ENCODE data around the gene NLK. TPM values are rescaled to one million over a fixed set of nuclear protein-coding genes. Genes with fewer than 3 reads are reported as not detected.
"Not testable (repeated sequence)": the region's sequence is repeated elsewhere in the genome, so short reads cannot be mapped to it uniquely, and the experiment has no call there.

Gene NLK
- total and polyA plus RNA-seq, 2 of the 4 experiments (the other 2 are of a cell fraction) = 15.3 to 23.3 TPM

GRCh38 chr17:28154214-28154613 lies 111.7 kb downstream of the NLK start:
- Histone ChIP-seq H3K9me1 (ENCODE audit: insufficient read depth, low read length) (0 out of 2 replicates have a peak, but pooled peaks cover 2% of the 10 kb centered on the region), H2BK120ac (ENCODE audit: low read depth, low read length) (no peak overlapping the region), H4K20me1 (ENCODE audit: insufficient read depth, low read length) (no peaks in the 10 kb centered on the region), H3K9me3 (ENCODE audit: control insufficient read depth, insufficient read depth, low read length) (no peaks in the 10 kb centered on the region), H3K36me3 (ENCODE audit: control insufficient read depth, insufficient read depth, low read length) (no peaks in the 10 kb centered on the region), H3K4me1 (ENCODE audit: control insufficient read depth, insufficient read depth, low read length) (peaks cover 2% of the 10 kb centered on the region; the same call in 1 of the 2 replicates), H2AK9ac (replicated peaks; ENCODE audit: low read depth, low read length, poor library complexity) (no peak overlapping the region), H4K8ac (ENCODE audit: low read depth in 2 of 2, low read length in 2 of 2) (no peak overlapping the region), H4K5ac (ENCODE audit: low read depth, low read length) (no peak overlapping the region; the same call in 1 of the 2 replicates), H3K27ac (ENCODE audit: insufficient read depth, low read length) (no peak overlapping the region), H3K4ac (ENCODE audit: low read depth, low read length) (no peak overlapping the region), H3K79me1 (ENCODE audit: low read depth in 1 of 2, low read length in 2 of 2) (0 out of 4 replicates have a peak, but pooled peaks cover 0 to under 1% of the 10 kb centered on the region in 2 experiments), H2AK5ac (ENCODE audit: low read depth, low read length) (no peak overlapping the region), H4K91ac (ENCODE audit: insufficient read depth, low read depth, low read length) (no peak overlapping the region), H2AFZ (replicated peaks; ENCODE audit: low read length, poor library complexity) (no peak overlapping the region), H3K4me3 (ENCODE audit: insufficient read depth, low read depth, low read length) (no peak overlapping the region), H2BK20ac (ENCODE audit: low read depth, low read length) (no peak overlapping the region), H3K23ac (ENCODE audit: low read depth, low read length) (no peak overlapping the region), H3K18ac (ENCODE audit: low read depth, low read length) (no peak overlapping the region), H3K4me2 (ENCODE audit: low read depth, low read length) (no peak overlapping the region), H2BK15ac (ENCODE audit: low read depth, low read length) (no peak overlapping the region), H3K9ac (ENCODE audit: low read depth, low read length) (no peak overlapping the region), H3K56ac (ENCODE audit: extremely low read depth, insufficient read depth, low read length) (no peak overlapping the region), H2BK5ac (ENCODE audit: low read depth, low read length, poor library complexity, severe bottlenecking) (no peak overlapping the region), H3K27me3 (ENCODE audit: control insufficient read depth, insufficient read depth, low read length) (no peaks in the 10 kb centered on the region), H3K14ac (replicated peaks; ENCODE audit: low read depth, low read length) (no peak overlapping the region)
- no peak for TF ChIP-seq BHLHE40 (IDR thresholded peaks at IDR 0.05; ENCODE audit: low read depth, low read length)
- ChIA-PET CTCF (no interaction called here), POLR2A (ENCODE audit: unreplicated experiment) (no interaction called here)
- 100% methylated on average over 1 of the region's 2 CpGs; no CpG with 5 or more reads in 1 of the 2 experiments for WGBS, 2 experiments (ENCODE audit: extremely low coverage in 2 of 2, insufficient read length in 1 of 2)
- no peak for DNase-seq
- no peak for ATAC-seq (ENCODE audit: low read depth)
- dilution Hi-C loops (cut with HindIII; ENCODE audit: low sequenced_read_pairs, unreplicated experiment) = no loop called here
- no TSS peak for BruUV-seq (replicated peaks)
- intact Hi-C loops (cut with micrococcal nuclease) = no loop called here
- in situ Hi-C loops (cut with MboI; ENCODE audit: low sequenced_read_pairs) = no loop called here

DNA sequence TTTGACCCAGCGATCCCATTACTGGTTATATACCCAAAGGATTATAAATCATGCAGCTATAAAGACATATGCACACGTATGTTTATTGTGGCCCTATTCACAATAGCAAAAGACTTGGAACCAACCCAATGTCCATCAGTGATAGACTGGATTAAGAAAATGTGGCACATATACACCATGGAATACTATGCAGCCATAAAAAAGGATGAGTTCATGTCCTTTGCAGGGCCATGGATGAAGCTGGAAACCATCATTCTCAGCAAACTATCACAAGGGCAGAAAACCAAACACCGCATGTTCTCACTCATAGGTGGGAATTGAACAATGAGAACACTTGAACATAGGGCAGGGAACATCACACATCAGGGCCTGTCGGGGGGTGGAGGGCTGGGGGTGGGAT lies 112.9 kb downstream of the NLK start:
- H4K5ac ChIP-seq (ENCODE audit: low read depth, low read length); H3K36me3 ChIP-seq (ENCODE audit: control insufficient read depth, insufficient read depth, low read length); in situ Hi-C loops (cut with MboI; ENCODE audit: low sequenced_read_pairs); H3K9me1 ChIP-seq (ENCODE audit: insufficient read depth, low read length); H4K8ac ChIP-seq (ENCODE audit: low read depth in 2 of 2, low read length in 2 of 2); H2AFZ ChIP-seq (replicated peaks; ENCODE audit: low read length, poor library complexity); H3K56ac ChIP-seq (ENCODE audit: extremely low read depth, insufficient read depth, low read length); H3K27me3 ChIP-seq (ENCODE audit: control insufficient read depth, insufficient read depth, low read length); H2BK5ac ChIP-seq (ENCODE audit: low read depth, low read length, poor library complexity, severe bottlenecking); H3K23ac ChIP-seq (ENCODE audit: low read depth, low read length); H4K20me1 ChIP-seq (ENCODE audit: insufficient read depth, low read length); intact Hi-C loops (cut with micrococcal nuclease); POLR2A ChIA-PET (ENCODE audit: unreplicated experiment); H3K9me3 ChIP-seq (ENCODE audit: control insufficient read depth, insufficient read depth, low read length); H2BK15ac ChIP-seq (ENCODE audit: low read depth, low read length); BruUV-seq (replicated peaks); H2AK9ac ChIP-seq (replicated peaks; ENCODE audit: low read depth, low read length, poor library complexity); H4K91ac ChIP-seq (ENCODE audit: insufficient read depth, low read depth, low read length); H3K4ac ChIP-seq (ENCODE audit: low read depth, low read length); H3K9ac ChIP-seq (ENCODE audit: low read depth, low read length); H3K4me2 ChIP-seq (ENCODE audit: low read depth, low read length); H2AK5ac ChIP-seq (ENCODE audit: low read depth, low read length); H3K4me3 ChIP-seq (ENCODE audit: insufficient read depth, low read depth, low read length); H2BK120ac ChIP-seq (ENCODE audit: low read depth, low read length); H3K4me1 ChIP-seq (ENCODE audit: control insufficient read depth, insufficient read depth, low read length); H3K27ac ChIP-seq (ENCODE audit: insufficient read depth, low read length); H3K18ac ChIP-seq (ENCODE audit: low read depth, low read length); ATAC-seq (ENCODE audit: low read depth); H2BK20ac ChIP-seq (ENCODE audit: low read depth, low read length); H3K79me1 ChIP-seq (ENCODE audit: low read depth in 1 of 2, low read length in 2 of 2); CTCF ChIA-PET; H3K14ac ChIP-seq (replicated peaks; ENCODE audit: low read depth, low read length); DNase-seq; dilution Hi-C loops (cut with HindIII; ENCODE audit: low sequenced_read_pairs, unreplicated experiment): not testable (repeated sequence)
- no CpG with 5 or more reads among the region's 4 CpGs for WGBS, 2 experiments (ENCODE audit: extremely low coverage in 2 of 2, insufficient read length in 1 of 2)

All from IMR-90 (cell line).